Hematopoietic multipotent progenitor cell treated with erythropoietin and hydrocortisone succinate and interleukin-3 and kit ligand, for 15 days (in vitro differentiated cells): ENCODE measurements around the gene HSD17B12.
A peak's percentile ranks its signal among the peaks of the same experiment; 100 is the strongest.
"Not testable (repeated sequence)": the region's sequence is repeated elsewhere in the genome, so short reads cannot be mapped to it uniquely, and the experiment has no call there.

Experiments used
- DNase-seq: peaks from one replicate; pipeline ENCODE4 v3.0.0-alpha.2; 2015; ENCODE audit warnings: low spot score

Gene HSD17B12

DNA sequence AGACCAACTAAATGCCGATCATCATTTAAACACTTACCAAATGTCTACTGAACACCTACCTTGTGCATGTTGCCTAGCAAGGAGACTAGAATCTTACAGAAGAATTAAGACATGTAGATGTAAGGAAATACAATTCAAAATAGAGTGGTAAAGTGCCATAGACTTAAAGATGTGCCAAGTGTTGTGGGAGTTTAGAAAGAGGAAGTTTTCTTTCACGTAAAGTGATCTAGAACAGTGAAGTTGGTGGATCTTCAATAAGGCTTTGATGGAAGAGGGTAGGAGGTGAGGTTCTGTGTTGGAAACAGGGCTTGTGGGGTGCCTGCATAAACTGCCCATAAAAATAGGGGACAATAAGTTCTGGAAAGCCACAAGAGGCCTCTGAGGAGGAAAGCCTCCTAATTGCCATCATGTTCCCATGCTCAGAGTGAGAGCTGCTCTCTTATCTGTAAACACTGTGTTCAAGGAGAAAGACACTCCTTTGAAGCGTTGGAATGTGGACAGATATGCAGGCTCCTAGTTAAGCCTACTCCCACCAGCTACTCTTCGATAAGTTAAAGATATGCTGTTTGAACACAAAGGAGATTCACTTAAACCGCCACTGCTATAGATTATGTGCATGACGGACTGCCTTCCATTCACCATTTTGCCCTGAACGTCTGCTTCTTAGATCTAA, 66.7 kb downstream of the HSD17B12 start:
- DNase-seq, result peak; percentile 61

DNA sequence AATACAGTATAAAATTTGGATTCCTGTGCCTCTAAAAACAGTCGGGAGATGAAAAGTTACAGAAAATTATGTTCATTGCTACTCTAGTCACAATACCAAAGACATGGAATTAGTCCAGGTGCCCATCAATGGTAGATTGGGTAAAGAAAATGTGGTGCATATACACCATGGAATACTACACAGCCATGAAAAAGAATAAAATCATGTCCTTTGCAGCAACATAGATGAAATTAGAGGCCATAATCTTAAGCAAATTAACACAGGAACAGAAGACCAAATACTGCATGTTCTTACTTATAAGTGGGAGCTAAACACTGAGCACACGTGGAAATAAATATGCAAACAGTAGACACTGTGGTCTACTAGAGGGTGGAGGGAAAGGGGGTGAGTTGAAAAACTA, 67.6 kb downstream of the HSD17B12 start:
- DNase-seq, result no peak

GRCh38 chr11:43751726-43752125, 71.2 kb downstream of the HSD17B12 start:
- no peak for DNase-seq

- no peak for DNase-seq
These were observed 76.0 kb downstream of the HSD17B12 start for GRCh38 chr11:43756575-43756974.

DNA sequence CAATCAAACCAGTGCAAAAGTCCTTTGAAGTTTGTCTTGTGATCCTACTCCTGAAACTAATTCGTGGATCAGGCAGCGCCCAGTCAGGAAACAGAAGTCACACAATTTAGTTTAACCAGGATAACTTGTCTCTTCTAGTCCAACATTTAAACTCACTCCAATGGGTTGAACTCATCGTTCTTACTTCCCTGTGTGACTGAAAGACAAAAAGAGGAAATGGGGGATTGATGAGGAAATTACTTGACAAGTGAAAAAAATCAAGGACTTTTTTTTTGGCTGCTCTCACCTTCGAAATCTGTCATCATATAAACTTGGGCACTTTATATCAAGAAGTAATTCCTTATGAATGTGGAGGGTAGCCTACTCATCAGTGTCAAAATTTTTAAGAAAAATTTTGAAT, 78.4 kb downstream of the HSD17B12 start:
- DNase-seq, result no peak

DNA sequence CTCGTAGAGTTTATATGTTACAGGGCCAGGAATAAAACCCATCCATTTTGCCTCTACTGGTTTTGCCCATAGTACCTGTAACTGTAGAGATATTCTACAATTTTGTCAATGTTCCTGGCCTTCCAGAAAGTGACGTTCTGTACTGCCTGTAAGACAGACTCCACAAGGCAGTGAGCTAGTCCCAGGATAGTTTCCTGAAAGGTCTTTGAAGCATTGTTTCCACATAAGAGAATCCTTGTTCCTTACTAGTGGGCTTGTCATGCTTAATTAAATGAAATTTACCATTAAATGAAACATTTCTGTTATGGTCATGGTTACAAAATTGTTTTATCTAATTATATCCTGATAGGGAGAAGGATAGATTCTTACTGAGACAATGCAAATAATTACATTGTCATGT, 80.4 kb downstream of the HSD17B12 start:
- DNase-seq, result no peak

DNA sequence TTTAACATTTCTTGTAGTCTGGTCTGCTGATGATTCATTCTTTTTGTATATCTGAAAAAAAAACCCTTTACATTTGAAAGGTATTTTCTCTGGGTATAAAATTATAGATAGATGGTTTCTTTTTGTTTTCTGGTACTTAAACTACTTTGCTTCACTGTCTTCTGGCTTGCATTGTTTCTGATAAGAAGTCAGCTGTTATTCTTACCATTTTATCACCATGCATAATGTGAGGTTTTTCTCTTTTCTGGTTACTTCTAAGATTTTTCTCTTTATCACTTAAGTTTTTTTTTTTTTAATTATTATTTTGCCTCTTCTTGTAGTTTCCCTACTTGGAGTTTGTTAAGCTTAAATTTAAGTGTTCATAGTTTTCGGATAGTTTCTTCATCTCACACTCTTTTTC, 84.7 kb downstream of the HSD17B12 start:
- no peak for DNase-seq

- not testable (repeated sequence) for DNase-seq
These were observed 88.1 kb downstream of the HSD17B12 start for GRCh38 chr11:43768654-43769053.

DNA sequence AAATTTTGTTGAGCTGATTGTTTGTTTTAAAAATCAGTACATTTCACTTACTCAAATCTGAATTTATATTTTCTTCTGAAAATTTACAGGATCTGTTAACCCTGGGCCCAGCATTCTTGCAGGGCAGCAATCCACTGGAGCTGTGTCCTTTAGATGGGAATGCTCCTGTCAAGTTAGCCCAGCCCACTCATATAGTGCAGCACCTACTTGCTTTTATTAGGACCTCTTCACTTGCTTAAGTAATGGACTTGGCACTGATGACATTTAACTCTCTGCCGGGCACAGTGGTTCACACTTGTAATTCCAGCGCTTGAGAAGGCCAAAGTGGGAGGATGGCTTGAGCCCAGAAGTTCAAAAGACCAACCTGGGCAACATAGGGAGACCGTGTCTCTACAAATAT, 89.6 kb downstream of the HSD17B12 start:
- no peak for DNase-seq

DNA sequence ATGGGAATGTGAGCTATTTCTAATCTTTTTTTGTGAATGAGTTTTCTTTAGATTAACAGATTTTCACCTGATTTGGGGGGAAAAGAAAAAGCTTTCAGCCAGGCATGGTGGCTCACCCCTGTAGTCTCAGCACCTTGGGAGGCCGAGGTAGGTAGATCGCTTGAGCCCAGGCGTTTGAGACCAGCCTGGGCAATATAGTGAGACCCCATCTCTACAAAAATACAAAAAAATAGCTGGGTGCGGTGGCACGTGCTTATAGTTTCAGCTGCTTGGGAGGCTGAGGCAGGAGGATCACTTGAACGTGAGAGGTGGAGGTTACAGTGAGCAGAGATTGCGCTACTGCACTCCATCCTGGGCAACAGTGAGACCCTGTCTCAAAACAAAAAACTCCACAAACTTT, 92.2 kb downstream of the HSD17B12 start:
- DNase-seq, result no peak

DNA sequence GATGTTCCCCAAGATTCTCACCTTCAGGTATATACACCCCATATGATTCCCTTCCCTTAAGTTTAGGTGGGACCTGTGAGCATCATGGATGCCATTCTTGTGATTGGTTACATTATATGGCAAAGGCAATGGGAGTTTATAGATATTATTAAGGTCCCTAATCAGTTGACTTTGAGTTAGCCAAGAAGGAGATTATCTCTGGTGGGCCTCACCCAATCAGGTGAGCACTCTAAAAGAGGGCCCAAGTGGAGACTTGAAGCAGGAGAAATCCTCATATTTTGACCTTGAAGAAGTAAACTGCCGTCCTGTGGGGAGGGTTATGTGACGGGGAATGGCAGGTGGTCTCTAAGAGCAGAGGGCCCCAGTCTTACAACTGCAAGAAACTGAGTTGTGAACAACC, 94.2 kb downstream of the HSD17B12 start:
- no peak for DNase-seq

DNA sequence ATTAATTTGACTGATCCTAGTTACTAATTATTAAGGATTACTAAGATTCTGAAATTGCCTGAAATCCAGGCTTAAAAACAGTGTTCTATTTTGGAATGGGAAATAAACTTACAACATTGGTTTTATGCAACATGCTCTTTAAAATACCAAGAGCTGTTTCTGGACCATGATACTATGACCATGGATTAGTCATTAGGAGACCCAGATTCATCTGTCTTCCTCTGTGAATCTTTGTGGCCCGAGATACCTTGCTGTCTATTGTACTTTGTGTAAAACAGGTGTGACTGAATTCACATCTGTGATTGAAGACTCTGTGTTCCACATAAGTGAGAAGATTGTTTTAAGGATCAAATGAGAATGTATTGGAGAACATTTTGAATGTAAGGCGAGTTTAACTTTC, 98.8 kb downstream of the HSD17B12 start:
- DNase-seq, result no peak

GRCh38 chr11:43784301-43784700, 103.8 kb downstream of the HSD17B12 start:
- no peak for DNase-seq

- DNase-seq, result no peak
These were observed 104.3 kb downstream of the HSD17B12 start for GRCh38 chr11:43784866-43785265.

- DNase-seq, result no peak
These were observed 104.8 kb downstream of the HSD17B12 start for GRCh38 chr11:43785318-43785717.

DNA sequence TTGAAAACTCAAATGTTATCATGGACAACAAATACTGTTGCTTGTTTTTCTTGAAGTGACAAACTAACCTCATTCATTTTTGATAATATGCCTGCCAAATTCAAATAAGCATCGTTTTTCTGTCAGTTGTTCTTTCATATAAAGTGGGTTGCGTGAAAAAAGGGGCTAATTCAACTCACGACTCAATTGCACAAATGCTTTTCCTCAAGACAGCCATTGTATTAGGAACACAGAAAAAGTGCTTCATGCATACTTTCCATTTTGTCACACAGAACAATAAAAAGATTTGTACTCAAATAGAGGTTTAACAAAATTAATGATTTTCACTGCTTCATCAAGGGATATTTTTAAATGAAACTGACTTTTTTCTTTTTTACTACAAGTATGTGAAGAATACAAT, 105.5 kb downstream of the HSD17B12 start:
- DNase-seq, result no peak

GRCh38 chr11:43787824-43788223, 107.3 kb downstream of the HSD17B12 start:
- no peak for DNase-seq

GRCh38 chr11:43788421-43788820, 107.9 kb downstream of the HSD17B12 start:
- no peak for DNase-seq

DNA sequence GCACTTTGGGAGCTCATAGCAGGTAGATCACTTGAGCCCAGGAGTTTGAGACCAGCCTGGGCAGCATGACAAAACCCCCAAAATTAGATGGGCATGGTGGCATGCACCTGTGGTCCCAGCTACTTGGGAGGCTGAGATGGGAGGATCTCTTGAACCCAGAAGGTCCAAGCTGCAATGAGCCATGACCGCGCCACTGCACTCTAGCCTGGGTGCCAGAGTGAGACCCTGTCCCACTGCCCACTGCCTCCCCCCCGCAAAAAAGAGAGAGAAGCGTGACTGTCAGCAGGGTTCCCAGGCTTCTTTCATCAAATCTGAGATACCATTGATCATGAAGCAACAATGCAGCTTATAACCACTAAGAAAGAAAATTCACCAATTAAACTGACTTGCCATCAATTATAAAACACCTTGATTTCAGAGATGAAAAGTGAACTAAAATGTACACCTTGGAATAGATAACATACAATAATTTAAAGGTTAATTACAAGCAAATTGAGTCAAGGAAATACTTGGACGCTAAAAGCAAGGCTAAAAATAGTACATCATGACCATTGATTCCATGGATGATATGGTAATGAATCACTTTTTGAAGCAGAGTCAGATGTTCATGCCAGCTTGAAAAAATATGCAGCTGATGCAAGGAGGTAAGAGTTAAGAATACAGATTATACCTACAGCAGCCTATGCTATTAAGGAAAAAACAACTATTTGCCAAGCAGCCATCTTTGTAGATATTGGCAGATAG, 109.3 kb downstream of the HSD17B12 start:
- no peak for DNase-seq

- no peak for DNase-seq
These were observed 109.9 kb downstream of the HSD17B12 start for GRCh38 chr11:43790444-43790794.

DNA sequence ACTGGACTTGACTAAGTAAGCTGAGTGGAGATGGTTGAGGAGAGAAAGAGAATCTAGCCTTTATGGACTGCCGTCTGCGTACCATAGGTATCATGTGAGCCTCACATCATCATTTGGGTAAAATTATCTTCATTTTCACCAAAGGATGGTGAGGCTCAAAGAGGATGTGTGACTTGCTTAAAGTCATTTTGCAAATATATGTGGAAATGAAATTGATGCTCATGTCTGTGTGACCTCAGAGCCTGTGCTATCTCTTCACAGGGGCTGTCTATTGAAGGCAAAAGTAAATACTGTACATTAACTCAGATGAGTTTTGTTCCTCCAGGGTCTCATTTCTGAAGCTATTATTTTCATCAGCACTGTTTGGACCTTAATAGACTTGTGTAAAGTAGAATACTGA, 116.8 kb downstream of the HSD17B12 start:
- DNase-seq, result no peak

DNA sequence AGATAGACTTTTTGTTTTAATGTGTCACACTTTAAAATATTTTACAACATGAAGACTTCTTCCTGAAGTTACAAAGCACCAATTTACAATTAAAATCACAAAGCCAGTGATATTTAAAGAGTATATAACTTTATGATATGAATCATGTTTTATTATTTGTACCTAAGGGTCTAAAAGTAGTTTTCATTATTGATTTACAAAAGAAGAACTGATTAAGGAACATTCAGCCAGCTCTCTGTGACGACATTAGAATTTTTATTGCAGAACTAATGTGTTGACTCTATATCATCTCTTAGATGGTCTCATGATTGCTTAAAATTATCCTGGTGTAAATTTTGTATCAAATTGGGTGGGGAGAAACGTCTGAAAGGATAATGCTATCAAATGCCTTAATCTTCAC, 117.3 kb downstream of the HSD17B12 start:
- DNase-seq, result no peak

DNA sequence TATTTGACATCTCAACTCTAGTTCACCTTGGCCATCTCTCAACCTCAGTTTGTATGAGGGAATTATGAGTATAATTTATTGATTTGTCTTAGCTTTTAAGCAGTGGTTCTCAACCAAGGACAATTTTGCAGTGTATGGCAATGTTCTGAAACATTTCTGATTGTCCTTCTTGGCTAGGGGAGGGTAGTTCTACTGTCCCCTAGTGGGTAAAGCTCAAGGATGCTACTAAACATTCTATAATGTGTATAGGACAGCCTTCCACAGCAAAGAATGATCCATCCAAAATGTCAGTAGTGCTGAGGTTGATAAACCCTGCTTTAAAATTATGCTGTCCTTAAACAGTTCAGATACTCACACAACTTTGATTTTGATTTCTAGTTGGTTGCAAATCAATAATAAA, 122.0 kb downstream of the HSD17B12 start:
- no peak for DNase-seq

DNA sequence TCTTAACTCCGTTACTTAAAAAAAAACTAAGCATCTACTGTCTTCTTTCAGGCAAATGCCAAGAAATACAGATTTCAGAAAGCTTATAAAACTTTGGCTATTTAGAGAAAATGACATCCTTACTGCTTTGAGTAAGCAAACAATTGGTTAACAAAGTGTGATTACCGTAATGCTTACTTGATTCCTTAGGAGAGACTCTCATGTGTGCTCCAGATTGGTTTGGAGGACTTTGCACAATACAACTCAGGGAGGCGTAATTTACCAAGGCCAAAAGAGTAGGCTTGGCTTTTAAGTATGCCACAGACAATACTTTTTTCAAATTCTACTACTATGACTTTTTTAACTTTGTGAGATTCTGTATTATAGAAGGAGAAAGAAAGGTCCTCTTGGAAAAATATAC, 123.2 kb downstream of the HSD17B12 start:
- DNase-seq, result no peak
